ENCODE results near the gene UPP1. TPM values are rescaled to one million over a fixed set of nuclear protein-coding genes. Genes with fewer than 3 reads are reported as not detected.
A peak's percentile ranks its signal among the peaks of the same experiment; 100 is the strongest.

The UPP1 gene
- total and polyA plus RNA-seq, 2 of the 13 experiments (the other 11 are each of a cell fraction or from before 2014, with no cell fraction given), result 5.7 to 9.8 TPM

- TF ChIP-seq ZNF891 (CRISPR knock-in tag; IDR thresholded peaks at IDR 0.05) (peak; percentile 90), PHF20 (CRISPR knock-in tag; IDR thresholded peaks at IDR 0.05) (peak; percentile 25; the same call in 1 of the 2 replicates), USF2 (IDR thresholded peaks at IDR 0.05; ENCODE audit: low read depth, low read length) (no peak), USF2 (CRISPR knock-in tag; IDR thresholded peaks at IDR 0.05; ENCODE audit: borderline replicate concordance) (peak; percentile 25; the same call in 1 of the 2 replicates), HDAC2 (CRISPR knock-in tag; IDR thresholded peaks at IDR 0.05) (peak; percentile 50; the same call in 1 of the 2 replicates), ZFX (CRISPR knock-in tag; IDR thresholded peaks at IDR 0.05; ENCODE audit: low read depth) (peak; percentile 63), MYC (CRISPR knock-in tag; IDR thresholded peaks at IDR 0.05; ENCODE audit: borderline replicate concordance) (peak; percentile 22; the same call in 1 of the 2 replicates), PREB (CRISPR knock-in tag; IDR thresholded peaks at IDR 0.05) (peak; percentile 89; the same call in 1 of the 2 replicates), ZNF598 (CRISPR knock-in tag; IDR thresholded peaks at IDR 0.05; ENCODE audit: borderline replicate concordance) (no peak), GTF3A (CRISPR knock-in tag; conservative IDR thresholded peaks at IDR 0.05) (no peak), ZNF263 (CRISPR knock-in tag; IDR thresholded peaks at IDR 0.05) (peak; percentile 81; the same call in 1 of the 2 replicates), SRY (CRISPR knock-in tag; IDR thresholded peaks at IDR 0.05) (peak; percentile 87; the same call in 1 of the 2 replicates), ZNF124 (CRISPR knock-in tag; IDR thresholded peaks at IDR 0.05) (peak; percentile 17; the same call in 1 of the 2 replicates), IRF9 (CRISPR knock-in tag; IDR thresholded peaks at IDR 0.05; ENCODE audit: borderline replicate concordance) (peak; percentile 79; the same call in 1 of the 2 replicates), IRF2 (CRISPR knock-in tag; IDR thresholded peaks at IDR 0.05) (peak; percentile 15; the same call in 1 of the 2 replicates), PLSCR1 (CRISPR knock-in tag; IDR thresholded peaks at IDR 0.05; ENCODE audit: borderline replicate concordance) (no peak), SP2 (CRISPR knock-in tag; IDR thresholded peaks at IDR 0.05) (0 out of 2 replicates have a peak, but pooled peaks have one; percentile 3), POGZ (CRISPR knock-in tag; IDR thresholded peaks at IDR 0.05) (no peak; the same call in 1 of the 2 replicates), PHF8 (CRISPR knock-in tag; IDR thresholded peaks at IDR 0.05) (peak; percentile 81)
Measured at GRCh38 chr7:48089046-48090003, at the start of gene UPP1 (continued).

Data from HepG2 (cell line).